HPDE6-E6E7 (cell line): ENCODE data around the gene CLDN14.

ENCODE experiments used
- DNase-seq: peaks from one replicate; pipeline ENCODE4 v3.0.0; 2011; ENCODE audit warnings: missing footprints; ENCODE audit errors: extremely low spot score

The CLDN14 gene

GRCh38 chr21:36433059-36433709 lies 46.7 kb downstream of the CLDN14 start:
- no peak for DNase-seq

GRCh38 chr21:36431252-36431651 lies 48.7 kb downstream of the CLDN14 start:
- no peak for DNase-seq

GRCh38 chr21:36430841-36431240 lies 49.1 kb downstream of the CLDN14 start:
- no peak for DNase-seq

GRCh38 chr21:36429947-36430546 lies 49.9 kb downstream of the CLDN14 start:
- DNase-seq = peak; percentile 99

DNA sequence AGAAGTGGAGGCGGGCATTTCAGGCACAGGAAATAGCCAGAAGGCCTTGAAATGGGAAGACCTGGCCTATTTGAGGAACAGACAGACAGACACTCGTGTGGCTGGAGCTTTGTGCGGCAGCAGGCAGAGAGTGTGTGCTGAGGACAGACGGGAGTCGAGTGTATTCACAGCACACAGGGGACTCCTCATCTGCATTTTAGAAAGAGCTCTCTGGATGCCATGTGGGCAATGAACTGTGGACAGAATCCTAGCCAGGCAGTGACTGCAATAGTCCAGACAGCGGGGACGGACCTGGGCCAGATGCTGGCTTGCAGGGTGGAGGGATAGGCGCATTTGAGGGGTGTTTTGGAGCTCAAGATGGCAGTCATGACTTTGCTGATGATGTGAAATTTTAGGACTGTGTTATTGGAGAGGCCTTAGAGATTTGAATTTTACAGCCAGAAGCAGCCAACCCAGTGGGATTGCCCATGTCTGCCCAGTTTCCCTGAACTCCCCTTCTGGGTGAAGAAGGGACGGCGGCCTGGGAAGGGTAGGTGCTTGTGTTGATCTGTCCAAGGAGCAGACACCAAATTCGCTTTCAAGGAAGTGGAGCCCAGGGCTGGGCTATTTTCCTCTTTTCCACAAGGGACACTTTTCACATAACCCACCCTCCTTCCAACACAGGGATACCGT lies 51.0 kb downstream of the CLDN14 start:
- DNase-seq = no peak

- no peak for DNase-seq
These were observed 52.4 kb downstream of the CLDN14 start for GRCh38 chr21:36427502-36427901.

DNA sequence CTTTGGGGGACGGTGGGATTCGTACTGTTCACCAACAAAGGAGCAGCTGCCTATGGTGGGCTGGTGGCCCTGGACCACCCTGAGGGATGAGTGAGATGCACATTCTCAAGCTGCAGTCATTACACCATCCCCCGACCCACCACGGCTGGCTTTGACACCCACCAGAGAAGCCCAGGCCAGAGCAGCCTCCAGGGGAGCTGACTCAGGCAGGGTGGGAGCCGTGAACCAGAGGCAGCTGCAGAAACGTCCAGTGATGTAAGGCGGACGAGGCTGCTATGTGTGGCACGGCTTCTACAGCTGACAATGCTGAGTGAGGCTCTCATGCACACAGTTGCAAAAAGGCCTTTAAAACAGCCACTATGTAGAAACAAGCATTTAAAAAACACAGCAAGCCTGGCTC lies 54.6 kb downstream of the CLDN14 start:
- no peak for DNase-seq

GRCh38 chr21:36424592-36424991 lies 55.3 kb downstream of the CLDN14 start:
- no peak for DNase-seq

DNA sequence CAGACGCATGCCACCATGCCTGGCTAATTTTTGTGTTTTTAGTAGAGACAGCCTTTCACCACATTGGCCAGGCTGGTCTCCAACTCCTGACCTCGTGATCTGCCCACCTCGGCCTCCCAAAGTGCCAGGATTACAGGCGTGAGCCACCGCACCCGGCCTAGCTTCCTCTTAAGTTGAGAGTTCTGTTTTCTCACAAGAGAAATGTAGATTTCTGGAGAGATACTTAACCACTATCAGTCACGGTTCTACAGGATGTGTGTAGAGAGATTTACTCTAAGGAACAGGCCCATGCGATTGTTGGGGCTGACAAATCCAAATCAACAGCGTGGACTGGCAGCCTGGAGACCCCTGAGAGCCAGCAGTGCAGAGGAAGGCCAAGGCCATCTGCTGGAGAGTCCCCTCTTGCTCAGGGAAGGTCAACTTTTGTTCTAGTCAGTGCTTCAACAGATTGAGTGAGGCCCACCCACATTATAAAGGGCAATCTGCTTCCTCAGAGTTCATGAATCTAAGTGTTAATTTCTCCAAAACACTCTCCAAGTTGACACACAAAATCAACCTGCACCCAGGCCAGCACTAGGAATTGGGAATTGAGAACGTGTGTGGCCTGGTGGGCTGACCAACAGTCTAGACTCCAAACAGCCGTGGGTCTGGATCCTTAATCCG lies 56.0 kb downstream of the CLDN14 start:
- DNase-seq = no peak

GRCh38 chr21:36422279-36423098 lies 57.4 kb downstream of the CLDN14 start:
- peak; percentile 55 for DNase-seq

DNA sequence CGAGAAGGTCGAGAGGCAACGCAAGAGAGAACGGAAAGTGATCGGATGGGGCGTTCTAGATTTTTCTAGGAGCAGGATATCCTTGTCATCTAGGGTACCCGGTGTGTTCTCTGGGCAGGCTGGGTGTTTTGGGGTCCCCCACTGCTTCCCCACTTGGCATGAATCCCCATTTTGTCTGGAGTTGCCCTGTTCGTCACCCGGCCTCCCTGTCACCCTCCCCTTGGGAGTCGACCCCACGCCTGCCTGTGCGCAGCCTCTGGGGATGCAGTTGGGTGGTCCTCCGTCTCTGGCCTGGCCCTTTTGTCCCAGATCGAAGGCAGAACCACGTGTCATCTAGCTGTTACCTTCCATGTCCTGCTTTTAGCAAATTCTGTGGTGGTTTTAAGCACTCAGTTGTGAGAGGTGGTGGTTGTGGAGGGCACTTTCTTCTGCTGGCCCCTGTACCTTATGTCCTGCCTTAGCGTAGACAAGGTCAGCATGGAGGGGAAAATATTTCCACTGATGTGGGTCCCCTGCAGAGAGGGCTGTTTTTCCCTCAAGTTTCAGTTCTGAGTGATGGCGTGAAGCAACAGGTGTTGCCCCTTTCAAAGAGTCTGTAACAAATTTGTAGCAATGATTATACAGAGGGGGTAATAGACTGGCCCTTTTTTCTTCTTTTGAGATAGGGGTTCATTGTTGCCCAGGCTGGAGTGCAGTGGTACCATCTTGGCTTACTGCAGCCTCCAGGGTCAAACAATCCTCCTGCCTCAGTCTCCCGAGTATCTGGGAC lies 59.2 kb downstream of the CLDN14 start:
- no peak for DNase-seq

- peak; percentile 86 for DNase-seq
These were observed 59.9 kb downstream of the CLDN14 start for GRCh38 chr21:36419996-36420395.

GRCh38 chr21:36419241-36419640 lies 60.7 kb downstream of the CLDN14 start:
- DNase-seq = no peak

GRCh38 chr21:36415375-36415774 lies 64.5 kb downstream of the CLDN14 start:
- no peak for DNase-seq

DNA sequence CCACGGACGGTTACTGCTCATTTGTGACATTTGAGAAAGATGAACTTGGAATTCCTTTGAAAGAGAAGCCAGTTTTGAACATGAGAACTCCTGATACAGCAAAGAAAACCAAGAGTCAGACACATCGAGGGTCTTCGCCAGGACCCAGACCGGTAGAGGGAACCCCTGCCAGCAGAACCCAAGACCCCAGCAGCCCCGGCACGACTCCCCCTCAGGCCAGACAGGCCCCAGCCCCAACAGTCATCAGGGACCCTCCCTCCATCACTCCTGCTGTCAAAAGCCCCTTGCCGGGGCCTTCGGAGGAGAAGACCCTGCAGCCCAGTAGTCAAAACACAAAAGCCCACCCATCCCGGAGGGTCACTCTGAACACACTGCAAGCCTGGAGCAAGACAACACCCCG lies 67.0 kb downstream of the CLDN14 start:
- no peak for DNase-seq

GRCh38 chr21:36411301-36411700 lies 68.6 kb downstream of the CLDN14 start:
- DNase-seq = no peak
